Islet precursor cell (in vitro differentiated cells): ENCODE data around the gene IGF1R.
A peak's percentile ranks its signal among the peaks of the same experiment; 100 is the strongest.
"Not testable (repeated sequence)": the region's sequence is repeated elsewhere in the genome, so short reads cannot be mapped to it uniquely, and the experiment has no call there.

ENCODE experiments used
- DNase-seq: peaks from one replicate; pipeline ENCODE4 v3.0.0-alpha.2; 2018

Gene IGF1R

GRCh38 chr15:98969126-98969735 is 320.9 kb downstream of the IGF1R start:
- DNase-seq = no peak

DNA sequence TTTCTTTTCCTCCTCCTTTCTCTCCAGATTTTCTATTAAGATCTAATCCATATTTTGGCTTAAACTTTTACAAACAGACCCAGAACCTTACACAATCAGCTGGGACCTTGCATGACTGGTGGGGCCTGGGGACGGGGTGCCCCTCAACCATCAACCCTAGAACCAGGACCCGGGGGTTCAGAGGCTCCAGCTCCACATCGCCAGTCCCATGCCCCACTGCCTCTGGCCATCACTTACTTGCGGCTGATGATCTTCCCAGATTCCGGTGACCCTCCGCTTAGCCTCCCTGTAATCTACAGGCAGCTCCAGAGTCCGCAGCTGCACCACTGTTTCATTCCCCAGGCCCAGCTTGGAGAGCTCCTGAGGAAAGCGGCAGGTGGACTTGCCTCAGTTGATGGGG is 322.5 kb downstream of the IGF1R start:
- DNase-seq = no peak

DNA sequence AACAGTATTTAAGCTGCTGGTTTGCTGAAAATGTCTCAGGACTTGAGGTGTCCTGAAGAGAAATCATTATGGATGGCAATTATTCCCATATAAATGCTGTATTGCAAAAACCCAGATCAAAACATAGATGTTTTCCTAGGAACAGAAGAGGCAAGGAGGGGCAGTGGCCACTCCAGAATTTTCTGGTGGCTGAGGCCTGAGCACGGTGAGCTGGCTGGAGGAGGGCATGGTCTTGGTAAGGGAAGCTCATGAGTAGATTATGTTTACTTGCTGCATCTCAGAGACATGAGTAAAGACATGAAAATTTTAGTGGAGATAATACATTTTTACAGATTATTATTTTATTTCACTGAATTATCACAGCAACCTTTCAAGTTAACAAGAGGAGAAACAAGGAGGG is 328.2 kb downstream of the IGF1R start:
- no peak for DNase-seq

GRCh38 chr15:98977441-98977840 is 329.1 kb downstream of the IGF1R start:
- no peak for DNase-seq

DNA sequence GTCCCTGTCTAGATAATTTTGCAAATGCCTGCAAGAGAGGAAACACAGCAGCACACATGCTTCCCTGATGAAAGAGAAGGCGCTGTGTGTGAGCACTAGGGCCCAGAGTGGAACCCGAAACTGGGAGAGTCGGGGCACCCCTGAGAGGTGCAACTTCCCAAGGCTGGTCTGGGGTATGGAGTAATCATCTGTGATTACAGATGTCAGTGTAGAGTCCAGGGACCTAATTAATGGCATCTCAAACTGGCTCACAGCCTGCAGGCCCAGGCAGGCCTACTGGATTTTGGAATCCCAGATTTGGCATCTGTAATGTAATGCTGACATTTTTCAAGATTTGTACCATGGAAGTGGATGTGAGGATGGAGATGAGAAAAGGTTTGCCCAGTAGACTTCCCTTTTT is 329.8 kb downstream of the IGF1R start:
- DNase-seq = no peak

- no peak for DNase-seq
Measured at GRCh38 chr15:98980899-98981228, 332.5 kb downstream of the IGF1R start.

GRCh38 chr15:98981851-98982722 is 333.7 kb downstream of the IGF1R start:
- no peak for DNase-seq

DNA sequence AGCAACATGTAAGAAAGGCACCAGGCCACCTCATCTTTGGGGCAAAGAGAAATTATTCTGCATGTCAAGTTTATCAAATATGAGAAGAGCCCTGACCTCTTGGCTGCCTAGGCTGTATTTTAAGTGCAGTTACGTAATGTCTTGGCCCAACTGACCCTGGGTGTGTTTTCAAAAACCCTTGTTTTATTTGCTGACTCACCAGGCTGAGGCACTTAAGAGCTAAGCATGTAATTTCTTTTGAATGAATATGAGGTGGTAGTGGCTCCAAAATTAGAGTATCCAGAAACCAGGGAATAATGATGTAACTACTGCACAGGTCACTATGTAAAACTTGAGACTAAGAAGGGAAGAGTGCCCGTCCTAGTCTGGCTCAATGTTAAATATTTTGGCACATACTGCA is 335.0 kb downstream of the IGF1R start:
- no peak for DNase-seq

DNA sequence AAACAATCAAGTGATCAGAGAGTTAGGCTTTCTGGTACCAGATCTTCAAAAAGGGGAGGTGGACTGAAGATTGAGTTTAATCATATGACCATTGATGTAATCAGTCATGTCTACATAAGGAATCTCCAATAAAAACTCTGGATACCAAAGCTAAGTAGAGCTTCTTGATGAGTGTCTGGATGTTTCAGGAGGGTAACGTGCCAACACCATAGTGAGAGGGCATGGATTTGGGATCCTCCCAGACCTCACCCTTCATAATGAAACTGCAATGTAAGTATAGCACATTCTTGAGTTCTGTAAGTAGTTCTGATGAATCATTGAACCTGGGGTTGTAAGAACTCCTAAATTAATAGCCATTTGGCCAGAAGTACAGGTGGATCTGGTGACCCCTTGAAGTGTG is 337.9 kb downstream of the IGF1R start:
- no peak for DNase-seq

DNA sequence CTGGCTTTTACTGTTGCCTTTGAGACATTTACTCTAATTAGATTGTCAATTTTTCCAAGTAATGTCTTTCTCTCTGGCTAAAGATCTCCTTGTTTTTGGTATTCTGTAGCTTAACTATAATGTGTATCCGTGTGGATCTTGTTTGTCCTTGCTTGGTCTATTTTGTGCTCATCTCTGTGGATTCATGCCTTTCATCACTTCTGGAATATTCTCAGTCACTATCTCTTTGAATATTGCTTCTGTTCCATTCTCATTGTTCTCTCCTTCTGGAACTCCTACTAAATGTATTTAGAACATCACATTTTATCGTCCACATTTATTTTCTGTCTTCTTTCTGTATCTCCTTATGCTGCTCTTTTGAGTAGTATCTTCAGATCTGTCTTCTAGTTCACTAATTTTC is 346.6 kb downstream of the IGF1R start:
- no peak for DNase-seq

DNA sequence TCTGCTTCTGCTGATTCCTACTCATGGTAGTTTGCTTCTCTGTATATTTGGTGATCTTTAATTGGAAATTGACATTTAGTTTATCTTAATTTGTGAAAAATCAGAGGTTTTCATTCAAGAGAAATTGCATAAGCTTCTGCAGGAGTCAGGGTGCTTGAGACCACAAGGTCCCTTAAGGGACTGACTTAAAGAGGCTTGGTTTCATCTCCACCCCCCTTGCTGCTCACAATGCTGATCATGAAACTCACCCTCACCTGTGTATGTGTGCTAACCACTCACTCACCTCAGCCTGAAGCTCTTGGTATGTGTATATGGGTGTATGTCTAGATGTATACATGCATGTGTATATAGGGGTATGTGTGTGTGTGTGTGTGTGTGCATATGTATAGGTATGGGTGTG is 347.8 kb downstream of the IGF1R start:
- no peak for DNase-seq

- DNase-seq = no peak
Measured at GRCh38 chr15:98996624-98997023, 348.3 kb downstream of the IGF1R start.

DNA sequence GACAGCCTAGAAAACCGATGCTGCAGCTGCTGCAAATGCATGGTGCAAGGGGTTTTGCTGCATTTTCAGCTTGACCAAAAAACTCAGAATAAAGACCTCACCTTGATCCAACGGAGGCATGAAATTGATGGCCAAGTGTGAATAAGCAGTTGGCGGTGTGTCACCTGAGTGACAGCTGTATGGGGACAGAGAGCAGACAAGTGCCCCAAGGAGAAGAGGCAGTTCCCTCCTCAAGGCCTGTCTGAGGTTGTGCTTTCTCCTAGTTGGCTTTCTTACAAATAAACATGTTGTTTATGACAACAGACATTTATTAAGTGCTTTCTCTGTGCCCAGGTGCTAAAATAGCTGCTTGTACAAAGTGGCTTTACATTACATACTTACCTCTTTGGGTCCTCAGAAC is 349.0 kb downstream of the IGF1R start:
- no peak for DNase-seq

GRCh38 chr15:98997755-98998154 is 349.4 kb downstream of the IGF1R start:
- DNase-seq = no peak

GRCh38 chr15:98998279-98998678 is 349.9 kb downstream of the IGF1R start:
- DNase-seq = no peak

GRCh38 chr15:98999233-98999632 is 350.9 kb downstream of the IGF1R start:
- no peak for DNase-seq

- DNase-seq = no peak
Measured at GRCh38 chr15:99002226-99002625, 353.9 kb downstream of the IGF1R start.

DNA sequence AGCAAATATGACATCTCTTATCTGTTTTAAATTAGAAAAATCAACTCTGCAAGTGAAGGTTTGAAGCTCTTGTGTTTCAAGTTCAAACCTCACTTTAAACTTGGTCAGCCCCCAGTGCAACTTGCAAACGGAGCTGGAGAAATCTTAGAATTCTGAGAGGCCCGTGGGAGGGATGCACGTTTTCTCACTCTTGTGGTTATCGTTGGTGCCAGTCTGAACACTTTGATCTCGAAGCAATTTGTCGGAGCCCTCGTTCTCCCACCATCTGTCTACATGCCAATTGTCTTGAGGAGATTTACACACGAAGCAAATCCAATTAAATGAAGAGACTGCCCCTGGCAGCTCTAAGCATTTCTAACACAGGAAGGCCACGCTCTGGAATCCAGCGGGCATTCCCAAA is 355.0 kb downstream of the IGF1R start:
- not testable (repeated sequence) for DNase-seq

GRCh38 chr15:99004998-99005974 is 356.9 kb downstream of the IGF1R start:
- DNase-seq = peak; percentile 65

- DNase-seq = no peak
Measured at GRCh38 chr15:99006146-99006545, 357.8 kb downstream of the IGF1R start.

DNA sequence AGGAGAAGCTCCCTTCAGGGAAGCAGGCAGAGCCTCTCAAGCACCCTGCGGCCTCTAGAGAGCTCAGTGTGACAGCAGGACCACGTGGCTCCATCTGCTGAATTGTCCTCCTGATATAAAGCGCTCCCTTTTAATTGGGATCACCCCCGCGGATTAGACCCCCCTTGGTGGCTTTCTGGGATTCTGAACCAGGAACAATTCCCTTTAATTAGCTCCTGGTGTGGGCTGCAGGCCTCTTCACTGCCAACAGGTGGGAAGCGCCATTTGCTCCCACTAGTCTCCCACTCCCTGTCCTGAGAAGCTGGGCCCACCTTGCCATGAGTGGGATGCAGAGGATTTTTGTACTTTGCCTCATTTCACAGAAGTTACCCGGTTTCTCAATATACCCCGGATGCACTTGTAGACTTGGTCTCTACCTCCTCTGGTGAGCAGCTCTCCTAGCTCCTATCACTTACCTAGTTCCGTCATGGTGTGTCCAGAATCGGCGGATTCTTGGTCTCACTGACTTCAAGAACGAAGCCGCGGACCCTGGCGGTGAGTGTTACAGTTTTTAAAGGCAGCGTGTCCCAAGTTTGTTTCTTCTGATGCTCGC is 358.7 kb downstream of the IGF1R start:
- no peak for DNase-seq

GRCh38 chr15:99009741-99010330 is 361.5 kb downstream of the IGF1R start:
- DNase-seq = no peak

GRCh38 chr15:99010768-99011167 is 362.4 kb downstream of the IGF1R start:
- DNase-seq = no peak
